ENCODE results near the gene SH2D3A.

The SH2D3A gene

DNA sequence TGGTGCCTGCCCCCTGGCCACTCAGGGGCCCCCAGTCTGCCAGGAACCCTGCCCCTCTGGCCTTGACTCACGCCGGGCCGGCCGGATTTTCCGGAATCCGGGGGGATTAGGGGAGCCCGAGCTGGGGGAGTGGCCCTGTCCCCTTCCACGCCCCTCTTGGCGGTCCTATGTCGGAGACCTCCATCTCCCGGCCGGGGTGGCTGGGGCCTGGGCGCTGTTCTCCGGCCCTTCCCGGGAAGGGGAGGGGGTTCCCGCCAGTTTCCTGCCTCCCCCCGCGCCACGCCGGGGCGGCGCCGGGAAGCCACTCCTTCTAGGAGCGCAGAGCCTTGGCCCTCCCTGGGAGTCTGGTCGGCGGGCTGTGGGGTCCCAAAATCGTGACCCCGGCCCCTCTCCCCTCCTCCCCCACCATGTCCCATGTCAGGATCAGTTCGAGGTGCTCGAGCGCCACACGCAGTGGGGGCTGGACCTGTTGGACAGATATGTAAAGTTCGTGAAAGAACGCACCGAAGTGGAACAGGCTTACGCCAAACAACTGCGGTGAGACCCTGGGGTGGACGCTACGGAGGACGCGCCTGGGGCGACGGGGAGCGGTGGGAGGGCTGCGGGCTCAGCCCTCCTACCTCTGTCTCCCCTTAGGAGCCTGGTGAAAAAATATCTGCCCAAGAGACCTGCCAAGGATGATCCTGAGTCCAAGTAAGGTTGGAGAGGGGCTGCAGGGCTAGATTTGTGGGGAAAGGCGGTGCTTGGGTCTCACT lies 26.5 kb downstream of the SH2D3A start:
- no peaks in the 10 kb centered on the region for H3K9me3 ChIP-seq (replicated peaks; ENCODE audit: insufficient read depth, low read length)
- H3F3A ChIP-seq (ENCODE audit: insufficient read depth, low read length) = peaks cover 35% of the 10 kb centered on the region
- peak overlapping the region; percentile 87 for H3K4me2 ChIP-seq (ENCODE audit: low read depth, low read length)
- peaks cover 6% of the 10 kb centered on the region; the same call in 1 of the 2 replicates for H3K36me3 ChIP-seq (replicated peaks; ENCODE audit: insufficient read depth, low read length)
- H3K27ac ChIP-seq (ENCODE audit: low read length) = no peak overlapping the region; the same call in 1 of the 2 replicates
- TF ChIP-seq CTCF (IDR thresholded peaks at IDR 0.05; ENCODE audit: low read length) (no peak), EZH2 (optimal IDR thresholded peaks at IDR 0.05; ENCODE audit: low read depth, low read length) (no peak), EZH2phosphoT487 (IDR thresholded peaks at IDR 0.05; ENCODE audit: low read length) (no peak)
- peak overlapping the region; percentile 77 for H3K9ac ChIP-seq (ENCODE audit: low read length)
- peak overlapping the region; percentile 96 for H3K4me3 ChIP-seq (ENCODE audit: low read length)
- no peaks in the 10 kb centered on the region for H4K20me1 ChIP-seq (ENCODE audit: insufficient read depth, low read length)
- H3K79me2 ChIP-seq (ENCODE audit: low read length) = peaks cover 38% of the 10 kb centered on the region
- no peaks in the 10 kb centered on the region for H3K27me3 ChIP-seq (replicated peaks; ENCODE audit: insufficient read depth, low read length)
- no peaks in the 10 kb centered on the region for H3K9me2 ChIP-seq (replicated peaks; ENCODE audit: insufficient read depth, low read length)
- no peak for DNase-seq
- H2AFZ ChIP-seq (ENCODE audit: low read length) = peak overlapping the region; percentile 79
- H3K4me1 ChIP-seq (ENCODE audit: low read length) = peaks cover 21% of the 10 kb centered on the region

- H3K27me3 ChIP-seq (replicated peaks; ENCODE audit: insufficient read depth, low read length) = no peaks in the 10 kb centered on the region
- peaks cover 44% of the 10 kb centered on the region for H3K79me2 ChIP-seq (ENCODE audit: low read length)
- H3K9ac ChIP-seq (ENCODE audit: low read length) = peak overlapping the region; percentile 77
- no peak for TF ChIP-seq CTCF (IDR thresholded peaks at IDR 0.05; ENCODE audit: low read length)
- TF ChIP-seq EZH2 (optimal IDR thresholded peaks at IDR 0.05; ENCODE audit: low read depth, low read length) = no peak
- TF ChIP-seq EZH2phosphoT487 (IDR thresholded peaks at IDR 0.05; ENCODE audit: low read length) = no peak
- peak overlapping the region; percentile 96 for H3K4me3 ChIP-seq (ENCODE audit: low read length)
- H3K4me1 ChIP-seq (ENCODE audit: low read length) = peaks cover 23% of the 10 kb centered on the region
- H3K4me2 ChIP-seq (ENCODE audit: low read depth, low read length) = peak overlapping the region; percentile 87
- H3K9me3 ChIP-seq (replicated peaks; ENCODE audit: insufficient read depth, low read length) = no peaks in the 10 kb centered on the region
- no peaks in the 10 kb centered on the region for H3K9me2 ChIP-seq (replicated peaks; ENCODE audit: insufficient read depth, low read length)
- peak overlapping the region; percentile 79 for H2AFZ ChIP-seq (ENCODE audit: low read length)
- peaks cover under 1% of the 10 kb centered on the region; the same call in 1 of the 2 replicates for H3K36me3 ChIP-seq (replicated peaks; ENCODE audit: insufficient read depth, low read length)
- peak overlapping the region; percentile 16; the same call in 1 of the 2 replicates for H3K27ac ChIP-seq (ENCODE audit: low read length)
- H4K20me1 ChIP-seq (ENCODE audit: insufficient read depth, low read length) = no peaks in the 10 kb centered on the region
- peaks cover 36% of the 10 kb centered on the region for H3F3A ChIP-seq (ENCODE audit: insufficient read depth, low read length)
- DNase-seq = peak; percentile 25
Observed at GRCh38 chr19:6739883-6740588, 27.2 kb downstream of the SH2D3A start.

DNA sequence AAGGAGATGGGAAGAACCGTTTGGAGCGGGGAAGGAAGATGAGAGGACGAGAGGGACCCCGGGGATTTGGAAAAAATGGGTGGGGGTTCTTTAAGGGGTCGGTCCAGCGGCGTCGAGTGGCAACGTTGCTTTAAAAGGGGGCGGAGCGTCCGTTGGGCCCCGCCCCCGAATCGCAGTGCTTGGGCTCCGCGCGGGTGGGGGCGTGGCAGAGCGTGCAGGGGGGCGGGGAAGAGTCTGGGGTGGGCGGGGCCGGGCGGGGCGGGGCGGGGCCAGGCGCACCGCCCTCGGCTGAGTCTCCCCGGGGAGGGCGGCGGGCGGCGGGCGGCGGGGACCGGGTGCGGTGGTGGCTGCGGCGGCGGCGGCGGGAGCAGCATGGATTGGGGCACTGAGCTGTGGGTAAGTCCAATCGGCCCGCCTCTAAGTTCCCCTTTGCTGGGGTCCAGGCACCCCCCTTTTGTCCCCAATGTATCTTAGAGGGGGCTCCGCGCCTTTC lies 27.8 kb downstream of the SH2D3A start, which contains the start of gene TRIP10:
TRIP10 (plus strand) TSS at position 291 of the 493 bp plus-strand sequence; CDS start at position 373, 82 bp downstream.
- Histone ChIP-seq H3K4me1 (ENCODE audit: low read length) (peaks cover 23% of the 10 kb centered on the region), H3K4me2 (ENCODE audit: low read depth, low read length) (peak within 1 kb of the TSS; percentile 87), H3F3A (ENCODE audit: insufficient read depth, low read length) (peaks cover 36% of the 10 kb centered on the region), H3K27ac (ENCODE audit: low read length) (peak within 1 kb of the TSS; percentile 65), H3K9ac (ENCODE audit: low read length) (peak within 1 kb of the TSS; percentile 77), H3K4me3 (ENCODE audit: low read length) (peak within 1 kb of the TSS; percentile 96), H3K36me3 (replicated peaks; ENCODE audit: insufficient read depth, low read length) (no peaks in the 10 kb centered on the region; the same call in 1 of the 2 replicates), H3K79me2 (ENCODE audit: low read length) (peaks cover 44% of the 10 kb centered on the region), H2AFZ (ENCODE audit: low read length) (peak within 1 kb of the TSS; percentile 79), H4K20me1 (ENCODE audit: insufficient read depth, low read length) (no peaks in the 10 kb centered on the region), H3K9me2 (replicated peaks; ENCODE audit: insufficient read depth, low read length) (no peaks in the 10 kb centered on the region), H3K9me3 (replicated peaks; ENCODE audit: insufficient read depth, low read length) (no peaks in the 10 kb centered on the region), H3K27me3 (replicated peaks; ENCODE audit: insufficient read depth, low read length) (no peaks in the 10 kb centered on the region)
- peak; percentile 89 for DNase-seq
- TF ChIP-seq EZH2phosphoT487 (IDR thresholded peaks at IDR 0.05; ENCODE audit: low read length) = no peak
- no peak for TF ChIP-seq EZH2 (optimal IDR thresholded peaks at IDR 0.05; ENCODE audit: low read depth, low read length)
- TF ChIP-seq CTCF (IDR thresholded peaks at IDR 0.05; ENCODE audit: low read length) = no peak
